Ascending aorta (tissue), 2 donors: ENCODE measurements around the gene NAMPT. TPM values are rescaled to one million over a fixed set of nuclear protein-coding genes. Genes with fewer than 3 reads are reported as not detected.

Experiments used
- DNase-seq, 2 donors: peaks; one replicate each; pipeline ENCODE4 v3.0.0-alpha.2; 2019; ENCODE audit warnings: low spot score in 2 of 2
- H3K27ac ChIP-seq, 2 donors: fragments of 200-600 bp; sonication (generic); one replicate each; pipeline ENCODE4 v1.5.1; 2016 to 2017; ENCODE audit warnings: mild to moderate bottlenecking in 1 of 2
- H3K27me3 ChIP-seq: fragments of 200-600 bp; sonication (generic); one replicate; pipeline ENCODE4 v1.5.1; 2017
- H3K36me3 ChIP-seq, 2 donors: fragments of 200-600 bp; sonication (generic); one replicate each; pipeline ENCODE4 v1.5.1; 2016
- H3K4me1 ChIP-seq, 2 donors: fragments of 200-600 bp; sonication (generic); one replicate each; pipeline ENCODE4 v1.5.1; 2016 to 2017; ENCODE audit warnings: mild to moderate bottlenecking in 1 of 2
- H3K4me3 ChIP-seq, 2 donors: fragments of 200-600 bp; sonication (generic); one replicate each; pipeline ENCODE4 v1.5.1; 2016 to 2017; ENCODE audit warnings: mild to moderate bottlenecking in 1 of 2
- H3K9me3 ChIP-seq, 2 donors: fragments of 200-600 bp; sonication (generic); one replicate each; pipeline ENCODE4 v1.5.1; 2016
- intact Hi-C: fragments of 100-400 bp; cut with DNase I; formaldehyde crosslinking; loops from one replicate; pipeline ENCODE4 v1.15.1; 2023
- total RNA-seq: library from RNA; depleted of rRNA; stranded (reverse); fragments of >200 nt; gene quantifications from one replicate; pipeline ENCODE4 v1.1.0, GENCODE V29; 2016
- TF ChIP-seq, protein P1 (sequence below), 3 experiments: fragments of 200-600 bp in 2 of 3; fragments of 450-650 bp in 1 of 3; sonication (generic) in 2 of 3; IDR thresholded peaks; one replicate each; pipeline ENCODE4 v1.5.1; 2016 to 2019; ENCODE audit warnings: antibody characterized with exemption in 3 of 3, mild to moderate bottlenecking in 1 of 3, moderate library complexity in 1 of 3

NAMPT gene
- total RNA-seq, 1 donor from 2014 or later = 128 TPM

DNA sequence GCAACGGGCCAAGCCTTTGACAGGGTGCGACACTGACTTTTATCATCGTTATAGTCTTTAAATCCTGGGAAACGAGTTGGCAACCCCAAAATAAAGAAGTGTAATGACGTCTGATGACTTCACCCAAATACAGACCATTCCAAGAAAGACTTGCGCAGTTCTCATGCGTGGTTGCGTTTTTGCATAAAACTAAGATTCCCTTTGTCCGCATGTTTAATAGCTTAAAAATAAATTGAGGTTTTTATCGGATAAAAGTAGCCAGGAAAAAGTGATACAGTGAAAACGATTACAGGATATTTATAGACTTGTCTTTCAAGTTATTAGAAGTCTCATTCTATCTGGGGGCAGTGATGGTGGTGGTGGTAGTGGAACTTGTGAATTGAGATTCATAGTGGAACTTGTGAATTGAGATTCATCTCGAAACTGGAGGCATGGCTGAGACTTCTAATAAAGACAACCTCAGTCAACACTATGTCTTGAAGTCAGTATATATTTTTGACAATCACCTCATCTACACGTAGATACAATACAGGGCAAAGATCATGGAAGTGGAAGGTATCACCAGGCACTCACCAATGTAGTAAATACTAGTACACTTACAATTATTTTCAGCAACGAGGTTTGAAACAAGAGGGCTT is 1.2 kb upstream of the NAMPT start:
- Histone ChIP-seq H3K9me3 (no peaks in the 10 kb centered on the region), H3K36me3 (no peaks in the 10 kb centered on the region), H3K4me1 (peaks cover 0 to 3% of the 10 kb centered on the region in 2 donors), H3K27ac (peak overlapping the region; percentile 95 to 99), H3K4me3 (peak overlapping the region; percentile 79 to 97), H3K27me3 (no peaks in the 10 kb centered on the region)
- no peak for DNase-seq
- TF ChIP-seq, protein P1, sequence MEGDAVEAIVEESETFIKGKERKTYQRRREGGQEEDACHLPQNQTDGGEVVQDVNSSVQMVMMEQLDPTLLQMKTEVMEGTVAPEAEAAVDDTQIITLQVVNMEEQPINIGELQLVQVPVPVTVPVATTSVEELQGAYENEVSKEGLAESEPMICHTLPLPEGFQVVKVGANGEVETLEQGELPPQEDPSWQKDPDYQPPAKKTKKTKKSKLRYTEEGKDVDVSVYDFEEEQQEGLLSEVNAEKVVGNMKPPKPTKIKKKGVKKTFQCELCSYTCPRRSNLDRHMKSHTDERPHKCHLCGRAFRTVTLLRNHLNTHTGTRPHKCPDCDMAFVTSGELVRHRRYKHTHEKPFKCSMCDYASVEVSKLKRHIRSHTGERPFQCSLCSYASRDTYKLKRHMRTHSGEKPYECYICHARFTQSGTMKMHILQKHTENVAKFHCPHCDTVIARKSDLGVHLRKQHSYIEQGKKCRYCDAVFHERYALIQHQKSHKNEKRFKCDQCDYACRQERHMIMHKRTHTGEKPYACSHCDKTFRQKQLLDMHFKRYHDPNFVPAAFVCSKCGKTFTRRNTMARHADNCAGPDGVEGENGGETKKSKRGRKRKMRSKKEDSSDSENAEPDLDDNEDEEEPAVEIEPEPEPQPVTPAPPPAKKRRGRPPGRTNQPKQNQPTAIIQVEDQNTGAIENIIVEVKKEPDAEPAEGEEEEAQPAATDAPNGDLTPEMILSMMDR (IDR thresholded peaks at IDR 0.05) = no peak
- intact Hi-C loops = loop anchor here (1.0 to 10.0 kb wide), 11 partner anchors 41 to 1459 kb away; partner anchors contain the start of genes ATXN7L1, CBLL1, CCDC71L and HBP1

DNA sequence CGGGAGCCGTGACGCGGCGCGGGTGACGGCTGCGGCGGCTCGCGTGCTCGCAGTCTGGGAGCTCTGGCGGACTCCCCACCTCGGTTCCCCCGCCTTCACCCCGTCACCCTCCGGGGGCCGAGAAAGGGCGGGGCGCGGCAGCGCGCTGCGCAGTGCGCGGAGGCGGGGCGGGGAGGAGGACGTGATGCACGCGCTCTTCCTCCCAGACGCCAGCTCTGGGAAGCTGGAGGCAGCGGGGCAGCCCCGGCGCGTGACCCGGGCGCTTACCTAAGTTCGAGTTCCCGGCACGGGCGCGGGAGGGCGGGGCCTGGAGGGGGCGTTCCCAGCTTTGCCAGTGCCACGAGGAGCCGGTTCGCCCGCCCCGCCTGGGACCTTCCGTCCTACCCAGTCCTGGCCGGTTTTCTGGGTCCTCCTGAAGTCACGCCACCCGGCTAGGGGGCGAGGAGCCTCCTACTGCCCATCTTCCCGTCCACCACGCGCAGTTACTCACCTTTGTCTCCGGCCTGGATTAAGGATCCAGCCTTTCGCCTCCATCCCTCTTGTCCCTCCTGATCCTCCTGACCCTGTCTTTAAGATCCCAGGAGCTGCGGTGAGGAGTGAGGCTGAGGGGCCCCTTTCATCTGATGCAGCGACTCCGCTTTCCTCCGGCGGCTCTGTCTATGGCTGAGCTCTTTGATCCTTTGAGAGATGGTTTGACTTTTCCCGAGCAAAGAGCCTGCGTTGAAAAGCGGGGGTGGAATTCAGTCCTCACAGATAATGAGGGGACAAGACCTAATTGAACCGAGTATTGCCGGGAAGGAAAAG is 470 bp upstream of the NAMPT start:
- Histone ChIP-seq H3K27me3 (no peaks in the 10 kb centered on the region), H3K4me1 (peaks cover 0 to 3% of the 10 kb centered on the region in 2 donors), H3K36me3 (no peaks in the 10 kb centered on the region), H3K27ac (peak overlapping the region; percentile 95 to 99), H3K4me3 (peak overlapping the region; percentile 79 to 97), H3K9me3 (no peaks in the 10 kb centered on the region)
- peak; percentile 97 to 99 for DNase-seq
- TF ChIP-seq, protein P1 (IDR thresholded peaks at IDR 0.05) = no peak
- intact Hi-C loops = loop anchor here (1.0 to 10.0 kb wide), 11 partner anchors 42 to 1460 kb away; partner anchors contain the start of genes ATXN7L1, CBLL1, CCDC71L and HBP1

DNA sequence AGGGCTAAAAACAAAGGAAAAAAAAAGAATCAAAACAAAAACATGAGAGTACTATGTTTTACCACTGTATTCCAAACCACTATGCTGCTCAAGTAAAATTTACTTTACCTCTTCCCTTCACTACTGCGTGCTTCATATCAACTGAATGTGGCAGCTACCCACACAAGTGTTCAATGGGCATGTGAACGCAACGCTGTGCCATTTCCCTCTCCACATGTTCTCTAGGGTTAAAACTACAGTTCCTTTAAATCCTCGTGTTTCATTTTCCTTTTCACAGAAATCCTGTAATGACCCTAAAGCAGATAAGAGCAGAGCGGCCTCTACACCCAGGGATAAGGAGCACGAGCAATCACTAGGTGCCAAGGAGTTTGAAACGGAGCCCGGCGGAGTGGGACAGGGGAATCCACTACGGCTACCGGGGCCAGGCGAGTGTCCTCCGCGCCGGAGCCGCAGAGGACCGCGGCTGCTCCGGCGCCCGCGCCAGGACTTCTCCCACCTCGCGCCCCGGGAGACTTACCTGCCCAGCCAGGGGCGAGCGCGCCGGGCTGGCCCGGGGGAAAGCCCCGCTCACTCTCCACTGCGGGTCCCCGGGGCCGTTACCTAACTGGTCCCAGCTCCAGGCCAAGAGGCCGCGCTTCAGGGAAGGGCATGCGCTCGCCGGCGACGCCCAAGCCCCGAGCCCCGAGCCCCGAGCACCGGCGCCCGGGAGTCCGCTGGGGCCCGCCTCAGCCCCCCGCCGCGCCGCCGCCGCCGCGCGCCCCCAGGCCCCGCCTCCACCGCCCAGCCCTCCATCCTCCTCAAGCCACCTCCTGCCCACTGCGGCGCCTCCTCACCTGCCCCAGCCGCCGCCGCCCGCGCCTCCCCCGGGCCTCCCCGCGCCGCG is 711 bp downstream of the NAMPT start:
- Histone ChIP-seq H3K4me1 (peaks cover 0 to 3% of the 10 kb centered on the region in 2 donors), H3K27me3 (no peaks in the 10 kb centered on the region), H3K36me3 (no peaks in the 10 kb centered on the region), H3K4me3 (peak overlapping the region; percentile 79 to 97), H3K27ac (peak overlapping the region; percentile 95 to 99), H3K9me3 (no peaks in the 10 kb centered on the region)
- TF ChIP-seq, protein P1 (IDR thresholded peaks at IDR 0.05) = no peak
- DNase-seq = peak in 1 of 2 donors; percentile 73
- intact Hi-C loops = loop anchor here (2.0 to 10.0 kb wide), 9 partner anchors 43 to 1461 kb away; partner anchors contain the start of genes ATXN7L1, CBLL1 and CCDC71L

DNA sequence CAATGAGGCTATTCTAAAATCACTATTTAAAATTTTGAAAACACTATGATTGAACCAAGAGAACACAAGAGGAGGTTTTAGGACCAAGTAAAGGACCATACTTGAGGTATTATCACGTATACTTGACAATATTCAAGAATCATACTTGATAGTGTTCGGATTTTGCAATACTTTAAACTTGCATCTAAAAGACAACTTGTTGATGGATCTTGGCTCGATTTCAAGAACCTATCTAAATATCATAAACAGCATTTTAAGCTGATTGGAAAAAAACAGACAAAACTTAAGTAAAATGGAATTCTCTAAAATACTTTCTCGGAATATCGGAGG is 1.3 kb downstream of the NAMPT start:
- Histone ChIP-seq H3K4me3 (peak overlapping the region; percentile 79 to 97), H3K36me3 (no peaks in the 10 kb centered on the region), H3K4me1 (peaks cover 0 to 3% of the 10 kb centered on the region in 2 donors), H3K27ac (peak overlapping the region; percentile 95 to 99), H3K27me3 (no peaks in the 10 kb centered on the region), H3K9me3 (no peaks in the 10 kb centered on the region)
- DNase-seq = no peak
- TF ChIP-seq, protein P1 (IDR thresholded peaks at IDR 0.05) = no peak
- intact Hi-C loops = loop anchor here (5.0 to 10.0 kb wide), 4 partner anchors 106 to 1461 kb away; partner anchors contain the start of gene CBLL1

DNA sequence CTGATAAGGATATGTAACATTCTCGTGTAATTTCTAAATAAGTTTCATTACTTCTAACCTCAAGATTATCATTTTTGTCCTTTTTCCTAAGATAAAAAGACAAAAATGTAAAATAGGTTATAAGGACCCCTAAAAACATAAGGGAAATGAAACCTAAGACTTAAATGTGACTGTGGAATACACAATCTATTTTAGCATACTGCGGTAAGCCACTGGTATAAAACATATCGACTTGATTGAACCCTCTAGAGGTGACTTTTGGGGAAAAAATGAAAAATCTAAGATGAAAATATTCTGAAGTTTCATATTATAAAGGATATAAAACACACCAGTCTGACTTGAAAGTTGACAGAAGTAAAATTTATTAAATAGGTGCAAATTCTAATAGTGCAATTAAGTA is 1.9 kb downstream of the NAMPT start:
- Histone ChIP-seq H3K9me3 (no peaks in the 10 kb centered on the region), H3K4me3 (peak overlapping the region; percentile 79 to 97), H3K27ac (no peak overlapping the region), H3K27me3 (no peaks in the 10 kb centered on the region), H3K4me1 (peaks cover 0 to 3% of the 10 kb centered on the region in 2 donors), H3K36me3 (no peaks in the 10 kb centered on the region)
- intact Hi-C loops = loop anchor here (5.0 to 10.0 kb wide), 4 partner anchors 106 to 1462 kb away; partner anchors contain the start of gene CBLL1
- TF ChIP-seq, protein P1 (IDR thresholded peaks at IDR 0.05) = no peak
- DNase-seq = no peak
